Measurements from ENCODE around the gene NEDD4L.

The NEDD4L gene

DNA sequence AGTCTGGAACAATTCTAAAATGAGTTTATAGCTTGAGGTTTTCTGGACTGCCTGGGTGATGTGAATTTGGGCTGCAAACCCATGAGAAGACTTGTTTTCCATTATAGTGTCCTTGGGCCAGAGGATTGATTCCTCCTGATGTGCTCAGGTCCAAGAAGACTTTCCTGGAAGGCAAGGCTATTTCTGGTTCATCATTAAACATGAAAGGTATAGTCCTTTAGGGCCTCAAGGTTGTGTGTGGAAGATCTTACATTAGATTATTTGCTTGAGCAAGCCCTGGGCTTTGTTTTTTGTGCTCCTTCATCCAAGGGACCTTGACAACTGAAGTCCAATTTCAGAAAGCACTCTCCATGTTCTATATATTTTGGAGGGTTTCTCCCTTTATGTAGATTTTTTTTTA is 26.8 kb upstream of the NEDD4L start:
- TF ChIP-seq, protein P1, sequence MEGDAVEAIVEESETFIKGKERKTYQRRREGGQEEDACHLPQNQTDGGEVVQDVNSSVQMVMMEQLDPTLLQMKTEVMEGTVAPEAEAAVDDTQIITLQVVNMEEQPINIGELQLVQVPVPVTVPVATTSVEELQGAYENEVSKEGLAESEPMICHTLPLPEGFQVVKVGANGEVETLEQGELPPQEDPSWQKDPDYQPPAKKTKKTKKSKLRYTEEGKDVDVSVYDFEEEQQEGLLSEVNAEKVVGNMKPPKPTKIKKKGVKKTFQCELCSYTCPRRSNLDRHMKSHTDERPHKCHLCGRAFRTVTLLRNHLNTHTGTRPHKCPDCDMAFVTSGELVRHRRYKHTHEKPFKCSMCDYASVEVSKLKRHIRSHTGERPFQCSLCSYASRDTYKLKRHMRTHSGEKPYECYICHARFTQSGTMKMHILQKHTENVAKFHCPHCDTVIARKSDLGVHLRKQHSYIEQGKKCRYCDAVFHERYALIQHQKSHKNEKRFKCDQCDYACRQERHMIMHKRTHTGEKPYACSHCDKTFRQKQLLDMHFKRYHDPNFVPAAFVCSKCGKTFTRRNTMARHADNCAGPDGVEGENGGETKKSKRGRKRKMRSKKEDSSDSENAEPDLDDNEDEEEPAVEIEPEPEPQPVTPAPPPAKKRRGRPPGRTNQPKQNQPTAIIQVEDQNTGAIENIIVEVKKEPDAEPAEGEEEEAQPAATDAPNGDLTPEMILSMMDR (IDR thresholded peaks at IDR 0.05; ENCODE audit: extremely low read depth, missing control alignments) = no peak

DNA sequence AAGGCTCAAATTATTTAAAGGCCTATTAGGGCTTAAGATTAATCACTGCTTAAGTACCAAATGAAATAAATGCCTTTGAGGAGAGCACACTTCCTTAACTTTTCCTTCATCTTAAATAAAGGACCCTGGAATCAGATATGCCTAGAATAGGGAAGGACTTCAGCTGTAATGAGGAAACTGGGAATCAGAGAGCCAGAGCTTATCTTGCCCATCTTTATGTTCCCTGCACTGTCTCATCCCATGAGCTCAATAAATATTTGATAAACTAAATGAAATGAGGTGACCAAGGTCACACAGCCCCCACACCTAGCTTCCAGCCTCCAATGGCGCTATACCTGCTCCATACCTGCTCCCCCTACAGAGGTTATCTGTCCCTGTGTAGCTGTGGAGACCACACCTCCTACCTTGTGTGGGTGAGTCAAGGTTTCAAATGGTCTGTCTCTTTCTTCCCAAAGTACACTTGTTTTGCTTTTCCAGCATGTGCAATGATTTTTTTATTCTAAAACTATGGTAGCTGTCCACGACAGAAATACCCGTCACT is 23.4 kb upstream of the NEDD4L start:
- TF ChIP-seq, protein P1 (IDR thresholded peaks at IDR 0.05; ENCODE audit: extremely low read depth, missing control alignments) = no peak
- no peak for DNase-seq (ENCODE audit: low spot score)

More for the DNA sequence above, 26.8 kb upstream of the NEDD4L start:
- no peak for DNase-seq (ENCODE audit: low spot score)

DNA sequence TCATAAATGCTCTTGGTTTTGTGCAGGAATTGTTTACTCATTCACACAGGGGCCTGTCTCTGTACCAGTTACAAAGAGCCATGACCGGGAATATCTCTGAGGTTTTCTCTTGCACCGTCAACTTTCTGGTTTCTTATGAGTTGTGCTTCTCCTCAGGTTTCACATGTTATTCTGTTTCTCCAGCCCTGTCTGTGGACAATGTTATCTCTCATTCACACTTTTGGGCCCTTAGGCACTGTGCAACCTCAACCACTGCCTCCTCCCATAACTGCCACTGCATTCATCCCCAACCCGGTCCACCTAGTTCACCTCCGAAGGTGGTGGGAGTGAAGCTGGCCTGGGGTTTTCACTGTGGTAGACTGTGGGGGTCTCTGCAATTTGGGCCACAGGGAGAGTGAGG is 22.5 kb upstream of the NEDD4L start:
- TF ChIP-seq, protein P1 (IDR thresholded peaks at IDR 0.05; ENCODE audit: extremely low read depth, missing control alignments) = no peak
- no peak for DNase-seq (ENCODE audit: low spot score)

DNA sequence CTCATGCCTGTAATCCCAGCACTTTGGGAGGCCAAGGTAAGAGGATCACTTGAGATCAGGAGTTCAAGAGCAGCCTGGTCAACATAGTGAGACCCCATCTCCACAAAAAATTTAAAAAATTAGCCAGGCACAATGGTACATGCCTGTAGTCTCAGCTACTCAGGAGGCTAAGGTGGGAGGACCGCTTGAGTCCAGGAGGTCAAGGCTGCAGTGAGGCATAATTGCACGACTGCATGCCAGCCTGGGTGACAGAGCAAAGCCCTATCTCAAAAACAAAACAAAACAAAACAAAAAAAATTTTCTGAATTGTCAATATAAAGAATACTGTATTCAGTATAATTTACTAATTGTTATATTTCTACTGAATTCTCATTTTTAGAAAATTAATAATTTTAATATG is 20.9 kb upstream of the NEDD4L start:
- TF ChIP-seq, protein P1 (IDR thresholded peaks at IDR 0.05; ENCODE audit: extremely low read depth, missing control alignments) = no peak
- DNase-seq (ENCODE audit: low spot score) = no peak

DNA sequence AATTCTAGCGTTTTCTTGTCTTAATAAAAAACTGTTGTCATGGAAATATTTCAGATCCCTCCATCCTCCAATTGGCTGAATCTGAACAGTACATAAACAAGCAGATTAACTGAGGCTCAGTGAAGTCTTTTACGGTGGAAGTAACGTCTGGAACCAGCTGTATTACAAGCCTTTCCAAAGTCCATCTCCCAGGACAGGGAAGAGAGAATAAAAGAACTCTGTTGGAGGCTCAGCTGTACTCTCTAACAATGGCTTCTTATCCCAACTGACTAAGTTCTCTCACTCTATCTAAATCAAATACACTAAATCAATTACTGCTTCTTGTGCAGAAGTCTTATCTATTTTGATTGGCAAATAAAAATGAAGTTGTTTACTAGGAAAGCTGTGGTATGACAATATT is 19.9 kb upstream of the NEDD4L start:
- no peak for DNase-seq (ENCODE audit: low spot score)
- TF ChIP-seq, protein P1 (IDR thresholded peaks at IDR 0.05; ENCODE audit: extremely low read depth, missing control alignments) = no peak

DNA sequence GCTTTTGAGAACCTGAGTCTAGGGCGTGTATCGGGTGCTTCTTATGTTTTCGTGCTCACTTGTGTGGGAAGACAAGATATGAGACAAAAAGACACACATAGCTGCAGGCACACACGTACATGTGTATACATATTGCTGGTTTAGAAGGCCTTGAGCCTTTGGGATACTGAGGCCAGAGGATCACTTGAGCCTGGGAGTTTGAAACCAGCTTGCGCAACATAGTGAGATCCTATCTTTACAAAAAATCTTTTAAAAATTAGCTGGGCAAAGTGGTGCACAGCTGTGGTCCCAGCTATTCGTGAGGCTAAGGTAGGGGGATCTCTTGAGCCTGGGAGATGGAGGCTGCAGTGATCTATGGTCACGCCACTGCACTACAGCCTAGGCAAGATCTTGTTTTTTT is 18.8 kb upstream of the NEDD4L start:
- DNase-seq (ENCODE audit: low spot score) = no peak
- TF ChIP-seq, protein P1 (IDR thresholded peaks at IDR 0.05; ENCODE audit: extremely low read depth, missing control alignments) = no peak

DNA sequence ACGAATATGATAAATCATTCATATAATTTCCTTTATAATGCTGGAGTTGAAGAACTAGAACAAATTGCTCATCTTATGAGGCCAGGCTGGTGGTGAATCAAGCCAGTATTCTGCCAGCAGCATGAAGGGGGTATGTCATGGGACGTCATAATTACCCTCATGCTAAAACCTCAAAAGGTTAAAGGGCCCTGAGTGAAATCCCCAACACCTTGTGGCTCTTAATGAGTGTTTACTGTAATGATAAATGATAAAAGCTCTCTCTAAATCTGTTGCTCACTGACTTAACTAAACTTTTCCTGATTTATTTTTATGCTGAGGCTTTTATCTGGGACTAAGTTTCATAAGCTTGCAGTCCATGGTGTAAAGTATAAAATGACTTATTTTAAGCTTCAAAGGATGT is 18.3 kb upstream of the NEDD4L start:
- TF ChIP-seq, protein P1 (IDR thresholded peaks at IDR 0.05; ENCODE audit: extremely low read depth, missing control alignments) = no peak
- no peak for DNase-seq (ENCODE audit: low spot score)

Data from GM20000 (cell line).